GM12874 (cell line): ENCODE measurements around the gene MAPK14.

Experiments
- CTCF ChIP-seq: IDR thresholded peaks from 2 replicates; pipeline ENCODE4 v1.5.1; 2011; ENCODE audit warnings: low read depth, mild to moderate bottlenecking, control low read depth, low read length, moderate library complexity; ENCODE audit not compliant: insufficient read depth

Gene MAPK14

GRCh38 chr6:36098253-36098919 lies 70.8 kb downstream of the MAPK14 start:
- no peak for TF ChIP-seq CTCF

- TF ChIP-seq CTCF: no peak
Observed at GRCh38 chr6:36098920-36099647, 71.5 kb downstream of the MAPK14 start.

GRCh38 chr6:36099869-36100483 lies 72.4 kb downstream of the MAPK14 start:
- no peak for TF ChIP-seq CTCF

- no peak for TF ChIP-seq CTCF
Observed at GRCh38 chr6:36101691-36102090, 74.1 kb downstream of the MAPK14 start.

- no peak for TF ChIP-seq CTCF
Observed at GRCh38 chr6:36102853-36103252, 75.2 kb downstream of the MAPK14 start.

- TF ChIP-seq CTCF: no peak
Observed at GRCh38 chr6:36104836-36105235, 77.2 kb downstream of the MAPK14 start.

DNA sequence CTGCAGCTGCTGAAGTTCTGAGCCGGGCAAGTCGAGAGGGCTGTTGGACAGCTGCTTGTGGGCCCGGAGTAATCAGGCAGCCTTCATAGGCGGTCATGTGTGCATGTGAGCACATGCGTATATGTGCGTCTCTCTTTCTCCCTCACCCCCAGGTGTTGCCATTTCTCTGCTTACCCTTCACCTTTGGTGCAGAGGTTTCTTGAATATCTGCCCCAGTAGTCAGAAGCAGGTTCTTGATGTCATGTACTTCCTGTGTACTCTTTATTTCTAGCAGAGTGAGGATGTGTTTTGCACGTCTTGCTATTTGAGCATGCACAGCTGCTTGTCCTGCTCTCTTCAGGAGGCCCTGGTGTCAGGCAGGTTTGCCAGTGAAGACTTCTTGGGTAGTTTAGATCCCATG lies 81.5 kb downstream of the MAPK14 start:
- TF ChIP-seq CTCF: no peak
